Measurements from ENCODE around the gene WFDC2.

WFDC2 gene

GRCh38 chr20:45497971-45498494, 28.5 kb downstream of the WFDC2 start:
- no peak for DNase-seq (ENCODE audit: low read depth)

GRCh38 chr20:45500022-45500421, 30.5 kb downstream of the WFDC2 start:
- DNase-seq (ENCODE audit: low read depth), result no peak

GRCh38 chr20:45501600-45501999, 32.0 kb downstream of the WFDC2 start:
- DNase-seq (ENCODE audit: low read depth), result no peak

- DNase-seq (ENCODE audit: low read depth), result no peak
Measured at GRCh38 chr20:45502561-45502960, 33.0 kb downstream of the WFDC2 start.

- no peak for DNase-seq (ENCODE audit: low read depth)
Measured at GRCh38 chr20:45503403-45503802, 33.9 kb downstream of the WFDC2 start.

GRCh38 chr20:45506398-45506797, 36.8 kb downstream of the WFDC2 start:
- DNase-seq (ENCODE audit: low read depth), result no peak

GRCh38 chr20:45507011-45507820, 37.7 kb downstream of the WFDC2 start:
- DNase-seq (ENCODE audit: low read depth), result no peak

- DNase-seq (ENCODE audit: low read depth), result no peak
Measured at GRCh38 chr20:45508068-45508886, 38.7 kb downstream of the WFDC2 start.

GRCh38 chr20:45509091-45509490, 39.5 kb downstream of the WFDC2 start:
- DNase-seq (ENCODE audit: low read depth), result no peak

GRCh38 chr20:45510242-45510862, 40.8 kb downstream of the WFDC2 start:
- no peak for DNase-seq (ENCODE audit: low read depth)

- no peak for DNase-seq (ENCODE audit: low read depth)
Measured at GRCh38 chr20:45515147-45515913, 45.8 kb downstream of the WFDC2 start, which contains the start of gene SPINT3. Gene SPINT3, minus strand, starts transcription at chr20:45515622. Its CDS starts 14 bp downstream, at chr20:45515608.

- no peak for DNase-seq (ENCODE audit: low read depth)
Measured at GRCh38 chr20:45518282-45518681, 48.7 kb downstream of the WFDC2 start.

- DNase-seq (ENCODE audit: low read depth), result no peak
Measured at GRCh38 chr20:45523821-45524220, 54.3 kb downstream of the WFDC2 start.

- DNase-seq (ENCODE audit: low read depth), result no peak
Measured at GRCh38 chr20:45527294-45527693, 57.7 kb downstream of the WFDC2 start.

All from activated T-helper 9 cell treated with anti-CD3 and anti-CD28 coated beads, Interleukin-2, amount 50 U/mL, for 16 hours (primary cell).